ENCODE measurements around the gene PPIL4. TPM values are rescaled to one million over a fixed set of nuclear protein-coding genes. Genes with fewer than 3 reads are reported as not detected.

Gene PPIL4
- total RNA-seq, 4 donors from 2014 or later: 10.2 to 57.2 (median 43.2) TPM

GRCh38 chr6:149534742-149535141, 11.1 kb downstream of the PPIL4 start:
- Histone ChIP-seq H3K4me3 (no peak overlapping the region), H3K36me3 (no peaks in the 10 kb centered on the region)
- no peak for TF ChIP-seq POLR2A (IDR thresholded peaks at IDR 0.05)
- TF ChIP-seq CTCF (IDR thresholded peaks at IDR 0.05): no peak

GRCh38 chr6:149529650-149530049, 16.2 kb downstream of the PPIL4 start:
- Histone ChIP-seq H3K4me1 (no peaks in the 10 kb centered on the region), H3K27ac (no peak overlapping the region), H3K4me3 (no peak overlapping the region), H3K36me3 (no peaks in the 10 kb centered on the region), H3K9me3 (no peaks in the 10 kb centered on the region), H3K27me3 (no peaks in the 10 kb centered on the region)
- TF ChIP-seq CTCF (IDR thresholded peaks at IDR 0.05) (no peak), POLR2A (IDR thresholded peaks at IDR 0.05) (no peak)
- intact Hi-C loops (cut with DNase I; ENCODE audit: low total_unique reads): no loop called here
- DNase-seq: no peak

More at GRCh38 chr6:149534742-149535141, 11.1 kb downstream of the PPIL4 start:
- intact Hi-C loops (cut with DNase I; ENCODE audit: low total_unique reads): no loop called here
- Histone ChIP-seq H3K4me1 (no peaks in the 10 kb centered on the region), H3K27me3 (no peaks in the 10 kb centered on the region), H3K27ac (no peak overlapping the region), H3K9me3 (no peaks in the 10 kb centered on the region)
- DNase-seq: no peak

GRCh38 chr6:149515494-149515893, 30.3 kb downstream of the PPIL4 start:
- H3K27me3 ChIP-seq: no peaks in the 10 kb centered on the region
- no peaks in the 10 kb centered on the region for H3K36me3 ChIP-seq
- no peak overlapping the region for H3K4me3 ChIP-seq
- no peaks in the 10 kb centered on the region for H3K4me1 ChIP-seq
- H3K9me3 ChIP-seq: no peaks in the 10 kb centered on the region
- TF ChIP-seq POLR2A (IDR thresholded peaks at IDR 0.05) (no peak), CTCF (IDR thresholded peaks at IDR 0.05) (no peak)
- DNase-seq: no peak
- intact Hi-C loops (cut with DNase I; ENCODE audit: low total_unique reads): loop anchor here (10.0 kb wide), 1 partner anchor 491 kb away; no protein-coding TSS in a partner anchor
- no peak overlapping the region for H3K27ac ChIP-seq

GRCh38 chr6:149513915-149514314, 31.9 kb downstream of the PPIL4 start:
- no peak overlapping the region for H3K27ac ChIP-seq
- no peaks in the 10 kb centered on the region for H3K9me3 ChIP-seq
- no peak overlapping the region for H3K4me3 ChIP-seq
- H3K4me1 ChIP-seq: no peaks in the 10 kb centered on the region
- DNase-seq: no peak
- no peaks in the 10 kb centered on the region for H3K36me3 ChIP-seq
- no peak for TF ChIP-seq POLR2A (IDR thresholded peaks at IDR 0.05)
- no peak for TF ChIP-seq CTCF (IDR thresholded peaks at IDR 0.05)
- no peaks in the 10 kb centered on the region for H3K27me3 ChIP-seq
- intact Hi-C loops (cut with DNase I; ENCODE audit: low total_unique reads): loop anchor here (10.0 kb wide), 1 partner anchor 489 kb away; no protein-coding TSS in a partner anchor

GRCh38 chr6:149510793-149511512, 34.9 kb downstream of the PPIL4 start:
- H3K27ac ChIP-seq: no peak overlapping the region
- intact Hi-C loops (cut with DNase I; ENCODE audit: low total_unique reads): loop anchor here (10.0 kb wide), 1 partner anchor 486 kb away; no protein-coding TSS in a partner anchor
- no peaks in the 10 kb centered on the region for H3K27me3 ChIP-seq
- no peak overlapping the region for H3K4me3 ChIP-seq
- no peaks in the 10 kb centered on the region for H3K36me3 ChIP-seq
- TF ChIP-seq CTCF (IDR thresholded peaks at IDR 0.05): no peak
- TF ChIP-seq POLR2A (IDR thresholded peaks at IDR 0.05): no peak
- no peaks in the 10 kb centered on the region for H3K9me3 ChIP-seq
- DNase-seq: no peak
- no peaks in the 10 kb centered on the region for H3K4me1 ChIP-seq

Measured in uterus (tissue), 4 donors.